Fibroblast of the conjunctiva (primary cell): ENCODE measurements around the gene GFOD1.
"Not testable (repeated sequence)": the region's sequence is repeated elsewhere in the genome, so short reads cannot be mapped to it uniquely, and the experiment has no call there.

Experiments used
- DNase-seq: peaks from one replicate; pipeline ENCODE4 v3.0.0-alpha.2; 2010; ENCODE audit warnings: low read depth

Gene GFOD1

DNA sequence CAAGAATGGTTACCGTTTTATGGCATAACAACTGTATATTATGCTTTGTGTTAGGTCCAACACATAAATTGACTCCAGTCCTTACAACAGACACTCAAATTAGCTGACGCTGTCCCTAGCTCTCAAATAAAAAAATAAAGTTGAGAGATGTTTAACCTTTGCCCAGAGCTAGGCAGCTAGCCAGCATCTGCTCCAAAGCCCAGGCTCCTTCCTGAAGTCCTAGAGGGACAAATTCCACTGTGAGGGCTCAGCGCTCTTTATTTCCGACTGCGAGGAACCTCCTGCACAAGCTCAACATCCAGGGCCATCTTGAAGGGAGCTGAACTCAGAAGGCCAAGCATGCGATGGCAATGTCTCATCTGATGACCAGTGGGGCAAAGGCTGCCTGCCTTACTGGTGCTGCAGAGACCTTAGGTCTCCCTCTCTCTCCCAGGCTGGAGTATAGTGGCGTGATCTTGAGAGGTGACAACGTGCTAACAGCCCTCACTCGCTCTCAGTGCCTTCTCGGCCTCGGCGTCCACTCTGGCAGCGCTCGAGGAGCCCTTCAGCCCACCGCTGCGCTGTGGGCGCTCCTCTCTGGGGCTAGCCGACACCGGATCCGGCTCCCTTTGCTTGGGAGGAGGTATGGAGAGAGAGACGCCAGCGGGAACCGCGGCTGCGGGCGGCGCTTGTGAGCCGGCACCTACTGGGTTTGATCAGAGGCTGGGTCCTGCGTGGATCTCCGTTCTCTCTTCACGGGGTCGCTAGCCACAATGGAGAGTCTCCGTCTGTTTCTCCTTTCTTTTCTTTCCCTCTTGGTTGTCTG lies 24.7 kb upstream of the GFOD1 start:
- no peak for DNase-seq

DNA sequence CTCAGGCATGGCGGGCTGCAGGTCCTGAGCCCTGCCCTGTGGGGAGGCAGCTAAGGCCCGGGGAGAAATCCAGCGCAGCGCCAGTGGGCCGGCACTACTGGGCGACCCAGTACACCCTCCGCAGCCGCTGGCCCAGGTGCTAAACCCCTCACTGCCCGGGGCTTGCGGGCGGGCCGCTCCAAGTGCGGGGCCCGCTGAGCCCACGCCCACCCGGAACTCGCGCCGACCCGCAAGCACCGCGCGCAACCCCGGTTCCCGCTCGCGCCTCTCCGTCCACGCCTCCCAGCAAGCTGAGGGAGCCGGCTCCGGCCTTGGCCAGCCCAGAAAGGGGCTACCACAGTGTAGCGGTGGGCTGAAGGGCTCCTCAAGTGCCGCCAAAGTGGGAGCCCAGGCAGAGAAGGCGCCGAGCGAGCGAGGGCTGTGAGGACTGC lies 23.8 kb upstream of the GFOD1 start:
- DNase-seq: not testable (repeated sequence)

DNA sequence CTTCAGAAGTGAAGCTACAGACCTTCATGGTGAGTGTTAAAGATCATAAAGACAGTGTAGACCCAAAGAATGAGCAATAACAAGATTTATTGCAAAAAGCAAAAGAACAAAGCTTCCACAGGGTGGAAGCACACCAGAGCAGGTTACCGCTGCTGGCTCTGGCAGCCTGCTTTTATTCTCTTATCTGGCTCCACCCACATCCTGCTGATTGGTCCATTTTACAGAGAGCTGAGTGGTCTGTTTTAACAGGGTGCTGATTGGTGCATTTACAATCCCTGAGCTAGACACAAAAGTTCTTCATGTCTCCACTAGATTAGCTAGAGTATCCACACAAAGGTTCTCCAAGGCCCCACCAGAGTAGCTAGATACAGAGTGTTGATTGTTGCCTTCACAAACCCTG lies 23.0 kb upstream of the GFOD1 start:
- not testable (repeated sequence) for DNase-seq

DNA sequence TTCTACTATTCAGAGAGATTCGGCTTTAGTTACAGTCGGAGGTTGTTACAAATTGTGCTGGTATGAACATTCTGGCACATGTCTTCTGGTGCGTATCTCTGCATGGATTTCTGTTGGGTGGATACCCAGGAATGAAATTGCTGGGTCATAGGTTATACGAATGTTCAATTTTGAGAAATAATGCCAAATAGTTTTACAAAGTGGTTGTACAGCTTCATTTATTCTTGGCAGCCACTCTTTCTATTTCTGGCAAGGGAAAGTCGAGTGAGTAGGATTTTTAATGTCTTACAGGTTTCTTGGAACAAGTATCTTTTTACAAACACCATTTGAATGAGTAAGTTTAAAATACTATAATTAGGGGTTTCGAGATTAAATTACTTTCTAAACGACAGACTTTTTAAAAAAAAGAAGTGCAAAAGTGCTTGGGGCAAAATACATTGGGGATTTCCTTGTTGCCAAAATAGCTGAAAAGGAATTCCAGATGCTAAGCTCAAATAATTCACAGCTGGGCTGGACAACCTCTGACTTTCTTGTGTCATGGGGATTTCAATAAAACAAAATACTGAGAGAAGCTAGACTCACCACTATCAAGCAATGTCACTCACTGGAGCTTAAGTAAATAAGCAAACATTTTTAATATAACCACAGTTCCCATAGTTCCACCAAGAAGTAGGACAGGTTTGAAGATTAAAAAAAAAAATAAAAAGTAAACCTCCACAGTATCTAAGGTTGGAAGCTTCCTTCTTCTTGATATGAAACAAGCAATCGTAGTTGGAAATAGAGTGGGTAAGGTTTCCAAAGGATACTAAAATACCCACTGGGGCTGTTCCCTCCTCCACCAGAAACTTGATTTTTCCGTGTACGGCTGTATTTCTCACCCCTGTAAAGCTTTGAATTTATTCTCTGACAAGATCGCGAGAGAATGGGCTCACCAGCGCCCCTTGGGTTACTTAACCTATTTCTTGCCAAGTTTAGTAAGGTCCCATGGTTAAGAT lies 21.6 kb upstream of the GFOD1 start:
- peak; percentile 96 for DNase-seq

DNA sequence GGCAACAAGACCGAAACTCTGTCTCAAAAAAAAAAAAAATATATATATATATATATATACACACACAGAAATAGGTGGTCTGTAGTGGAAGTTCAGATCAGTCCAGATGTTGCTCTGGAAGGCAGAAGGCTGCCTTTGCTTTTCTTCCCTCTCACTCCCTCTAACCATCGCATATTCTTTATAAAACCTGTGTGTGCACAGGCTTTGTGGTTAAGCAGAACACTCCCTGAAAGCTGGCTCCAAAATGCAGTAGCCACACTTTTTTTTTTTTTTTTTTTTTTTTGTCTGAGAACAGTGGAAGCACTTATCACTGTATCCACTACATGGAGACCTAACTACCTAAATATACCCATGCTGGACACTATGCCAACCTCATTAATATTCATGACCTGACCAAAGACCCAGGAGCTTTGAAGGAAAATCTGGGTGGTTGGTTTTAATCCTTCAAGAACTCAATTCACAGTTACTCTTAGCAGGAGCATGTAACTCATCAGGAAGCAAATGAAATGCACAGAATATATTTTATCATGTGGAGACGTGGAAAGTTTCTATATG lies 20.0 kb upstream of the GFOD1 start:
- no peak for DNase-seq

DNA sequence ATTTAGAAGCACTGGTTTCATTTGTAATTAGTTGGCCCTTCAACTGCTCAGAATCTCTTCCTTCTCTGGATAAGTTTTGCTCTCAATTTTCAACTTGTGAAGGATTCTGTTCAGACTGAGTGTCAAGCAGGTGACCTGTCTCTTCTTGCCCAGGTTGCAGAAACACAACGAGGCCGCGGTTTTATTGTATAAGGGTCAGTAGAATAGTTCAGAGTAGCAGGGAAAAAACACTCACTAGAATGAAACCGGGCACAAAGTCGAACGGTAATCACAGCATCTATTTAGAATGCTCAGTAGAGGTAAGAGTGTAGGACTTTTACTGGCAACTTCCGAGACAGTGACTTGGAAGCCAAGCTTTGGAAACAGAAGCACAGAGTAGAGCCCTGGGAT lies 17.9 kb upstream of the GFOD1 start:
- no peak for DNase-seq

DNA sequence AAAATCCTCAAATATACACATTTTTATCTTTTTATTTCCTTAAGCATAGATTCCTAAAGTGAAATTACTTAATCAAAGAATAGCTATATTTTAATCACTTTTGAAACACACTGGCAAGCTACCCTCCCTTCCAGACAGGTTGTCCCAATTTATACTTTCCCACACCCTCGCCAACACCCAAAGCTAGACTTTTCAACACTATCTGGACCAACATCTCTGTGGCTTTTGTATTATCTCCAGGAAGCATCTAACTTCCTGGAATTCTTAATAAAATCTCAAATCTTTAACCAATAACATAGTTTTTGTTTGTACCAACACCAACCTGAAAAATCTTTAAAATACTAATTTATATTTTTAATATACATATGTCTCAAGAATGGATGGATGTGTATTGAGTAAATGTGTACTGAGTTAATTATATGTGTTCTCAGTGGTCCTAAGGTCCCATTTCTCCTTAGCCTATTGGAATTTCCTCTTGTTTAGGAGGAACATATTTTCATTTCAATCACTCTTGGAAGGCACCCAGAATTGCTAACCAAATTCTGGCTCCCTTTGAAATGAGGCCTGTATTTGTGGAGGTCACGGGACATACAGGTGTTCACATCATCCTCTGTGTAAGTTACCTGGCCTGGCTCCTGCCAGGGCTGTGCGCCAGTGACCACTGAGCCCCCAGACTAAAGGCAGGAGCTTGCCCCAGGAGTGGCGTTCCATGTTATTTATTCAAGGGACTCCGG lies 17.4 kb upstream of the GFOD1 start:
- no peak for DNase-seq

DNA sequence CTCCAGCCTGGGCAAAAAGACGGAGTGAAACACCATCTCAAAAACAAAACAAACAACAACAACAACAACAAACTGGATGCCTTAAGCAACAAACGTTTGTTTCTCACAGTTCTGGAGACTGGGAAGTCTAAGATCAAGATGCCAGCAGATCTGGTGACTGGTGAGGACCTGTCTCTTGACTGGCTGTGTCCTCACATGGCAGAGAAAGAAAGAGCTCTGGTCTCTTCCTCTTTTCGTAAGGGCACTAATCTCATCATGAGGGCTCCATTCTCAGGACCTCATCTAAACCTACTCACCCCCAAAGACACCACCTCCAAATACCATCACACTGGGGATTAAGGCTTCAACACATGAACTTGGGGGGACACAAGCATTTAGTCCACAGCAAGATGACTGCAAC lies 13.5 kb upstream of the GFOD1 start:
- DNase-seq: no peak

DNA sequence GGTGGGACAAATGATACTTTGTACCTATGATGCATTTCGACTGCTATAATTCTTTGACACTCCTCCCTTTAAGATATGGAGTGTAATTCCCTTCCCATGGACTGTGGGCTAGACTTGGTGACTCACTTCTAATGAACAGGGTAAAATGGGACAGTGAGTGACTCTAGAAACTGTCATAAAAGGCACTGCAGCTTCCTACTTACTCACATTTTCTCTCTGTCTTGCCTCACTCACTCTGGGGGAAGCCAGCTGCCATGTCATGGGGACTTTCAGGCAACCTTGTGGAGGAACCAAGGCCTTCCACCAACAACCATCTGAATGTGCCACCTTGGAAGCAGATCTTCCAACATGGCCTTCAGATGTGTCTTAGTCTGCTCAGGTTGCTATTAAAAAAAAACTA lies 12.9 kb upstream of the GFOD1 start:
- no peak for DNase-seq

DNA sequence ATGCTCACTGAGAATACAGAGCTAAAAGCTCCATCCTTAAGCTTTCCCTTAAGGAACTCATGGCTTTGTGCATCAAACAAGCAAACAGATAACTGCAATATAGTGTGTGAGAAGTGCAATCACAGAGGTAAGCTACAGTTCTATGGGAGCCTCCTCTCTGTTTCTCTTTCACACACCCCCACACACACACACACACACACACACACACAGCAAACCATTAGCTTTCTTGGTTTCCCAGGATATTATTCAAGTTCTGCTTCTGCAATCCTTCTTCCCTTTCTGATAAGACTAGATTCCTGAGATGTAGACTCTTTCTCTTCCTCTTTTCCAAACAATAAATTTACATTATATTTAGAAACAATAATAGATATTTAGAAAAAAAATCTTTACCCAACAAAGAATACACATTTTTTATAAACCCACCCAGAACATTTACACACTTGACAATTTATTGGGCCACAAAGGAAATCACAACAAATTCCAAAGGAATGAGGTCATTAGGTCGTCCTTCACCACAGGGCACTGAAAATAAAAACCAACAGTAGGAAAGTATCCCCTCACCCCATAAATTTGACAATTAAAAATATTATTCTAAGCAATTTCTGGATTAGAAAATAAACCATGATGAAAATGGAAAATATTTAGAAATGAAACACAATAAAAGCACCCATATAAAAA lies 9.3 kb upstream of the GFOD1 start:
- no peak for DNase-seq

DNA sequence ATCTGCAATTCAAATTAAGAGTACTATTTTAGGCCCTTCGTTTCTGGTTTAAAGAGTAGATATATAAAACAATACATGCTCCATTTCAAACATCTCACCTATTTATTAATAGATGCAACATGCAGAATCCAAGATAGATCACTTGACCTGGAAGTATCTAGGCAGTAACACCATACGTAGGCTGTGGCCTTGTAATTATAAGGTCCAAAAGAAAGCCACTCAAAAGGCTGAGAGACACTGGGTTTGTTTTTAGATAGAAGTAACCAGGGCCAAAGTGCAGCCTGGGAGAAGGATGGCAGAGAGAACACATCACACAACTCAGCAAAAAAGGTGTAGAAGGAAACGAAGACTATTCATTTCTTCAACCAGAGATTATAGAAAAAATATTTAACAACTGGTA lies 8.4 kb upstream of the GFOD1 start:
- DNase-seq: no peak

DNA sequence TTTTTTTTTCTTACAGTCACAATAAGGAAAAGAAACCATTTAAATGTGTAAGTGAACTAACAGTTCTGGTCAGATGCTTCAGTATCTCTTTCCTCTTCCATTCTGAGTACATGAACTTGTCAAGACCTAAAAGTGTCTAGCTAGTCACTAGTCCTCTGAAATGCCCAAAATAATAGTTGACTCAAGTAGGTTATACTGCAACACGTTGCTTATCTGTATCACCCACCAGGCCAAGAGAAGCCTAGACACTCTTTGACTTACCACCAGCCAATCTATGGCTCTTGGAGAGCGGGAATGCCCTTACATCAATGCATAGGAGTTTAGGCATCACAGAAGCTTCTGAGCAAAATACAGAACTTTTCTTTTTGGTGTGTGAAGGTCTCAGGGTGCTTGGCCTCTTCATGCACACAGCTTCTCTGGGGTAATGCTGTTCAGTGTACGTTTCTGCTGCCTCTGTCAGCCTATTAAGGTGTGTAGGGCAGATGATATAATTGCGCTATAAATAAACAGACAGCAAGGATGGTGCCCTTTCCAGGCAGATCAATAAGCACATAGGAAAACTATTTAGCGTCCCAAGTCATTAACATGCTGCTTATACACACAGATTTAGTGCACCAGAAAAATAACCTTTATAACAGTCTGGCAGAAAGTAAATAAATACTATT lies 7.8 kb upstream of the GFOD1 start:
- DNase-seq: no peak

DNA sequence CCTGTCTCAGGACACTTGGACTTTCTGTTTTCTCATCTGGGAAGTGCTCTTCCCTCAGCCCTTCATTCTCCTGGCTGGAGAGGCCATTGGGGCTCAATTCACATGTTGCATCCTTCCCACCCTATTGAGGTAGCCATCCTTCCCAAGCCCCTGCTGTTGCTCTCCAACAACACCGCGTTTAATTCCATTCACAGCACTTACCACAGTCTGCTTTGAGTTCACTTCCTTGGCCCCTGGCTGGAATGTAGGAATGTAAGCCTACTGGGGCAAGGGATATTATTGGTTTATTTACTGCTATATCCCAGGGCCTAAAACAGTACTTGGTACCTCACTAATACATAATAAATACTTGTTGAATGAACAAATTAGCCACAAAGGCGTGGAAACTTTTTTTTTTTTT lies 6.7 kb upstream of the GFOD1 start:
- DNase-seq: no peak

DNA sequence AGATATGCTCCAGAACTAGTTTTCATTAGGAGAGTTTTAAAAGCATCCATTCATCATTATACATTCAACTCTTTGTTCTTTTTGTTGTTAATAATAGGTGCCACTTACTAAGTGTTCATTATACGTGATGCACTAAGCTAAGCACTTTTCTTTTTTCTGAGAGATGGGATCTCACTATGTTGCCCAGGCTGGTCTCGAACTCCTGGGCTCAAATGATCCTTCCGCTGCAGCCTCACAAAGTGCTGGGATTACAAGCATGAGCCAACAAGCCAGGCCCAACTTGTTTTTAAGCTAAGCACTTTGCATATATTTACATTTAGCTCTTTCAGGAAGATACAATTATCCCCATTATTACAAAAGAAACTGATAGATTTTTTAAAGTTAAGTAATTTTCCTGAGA lies 5.7 kb upstream of the GFOD1 start:
- DNase-seq: no peak

DNA sequence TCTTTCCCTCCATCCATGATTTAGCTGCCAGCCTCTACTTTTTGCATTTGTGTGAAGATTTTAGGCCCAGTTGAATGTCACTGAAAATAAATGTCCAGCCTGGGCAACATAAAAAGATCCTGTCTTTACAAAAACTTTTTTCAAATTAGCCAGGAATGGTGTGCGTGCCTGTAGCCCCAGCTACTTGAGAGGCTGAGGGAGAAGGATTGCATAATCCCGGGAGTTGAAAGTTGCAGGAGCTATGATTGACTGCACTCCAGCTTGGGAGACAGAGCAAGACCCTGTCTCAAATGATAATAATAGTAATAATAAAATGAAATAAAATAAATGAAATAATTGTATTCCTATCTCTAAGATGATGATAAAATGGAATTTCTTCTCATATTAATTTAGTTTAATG lies 5.0 kb upstream of the GFOD1 start:
- no peak for DNase-seq

DNA sequence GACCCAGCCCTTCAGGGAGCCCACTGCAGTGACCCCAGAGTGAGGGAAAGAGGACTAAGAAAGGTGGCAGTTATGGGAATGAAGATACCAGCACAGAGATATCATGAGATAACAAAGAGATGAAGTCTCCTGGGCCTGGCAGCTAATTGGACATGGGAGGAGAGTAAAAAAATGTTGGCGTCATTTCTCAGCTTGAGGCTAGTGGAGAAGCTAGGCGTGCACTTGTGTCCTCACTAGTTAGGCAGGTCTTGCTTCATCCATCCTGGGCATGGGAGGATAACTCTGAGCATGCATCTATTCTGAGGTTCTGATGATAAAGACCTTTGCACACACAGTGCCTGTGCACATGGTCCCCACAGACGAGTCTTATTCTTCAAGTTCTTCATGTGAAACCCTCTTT lies 4.1 kb upstream of the GFOD1 start:
- DNase-seq: no peak

DNA sequence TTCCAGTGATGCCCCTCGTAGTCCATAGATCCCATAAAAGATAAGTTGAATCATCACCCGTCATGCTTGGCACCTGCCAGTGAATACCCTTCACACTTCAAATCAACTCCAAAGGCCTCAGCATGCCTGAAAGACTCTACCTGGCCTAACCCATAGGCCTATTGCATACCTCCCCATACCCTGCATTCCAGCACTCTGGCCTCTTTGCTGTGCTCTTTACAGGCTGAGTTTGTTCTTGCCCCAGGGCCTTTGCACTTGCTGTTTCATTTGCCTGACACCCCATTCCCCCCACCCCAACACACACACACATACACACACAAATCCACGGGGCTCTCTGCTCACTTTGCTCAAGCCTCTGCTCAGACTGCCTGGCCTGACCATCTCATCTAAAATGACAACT lies 3.0 kb upstream of the GFOD1 start:
- no peak for DNase-seq

DNA sequence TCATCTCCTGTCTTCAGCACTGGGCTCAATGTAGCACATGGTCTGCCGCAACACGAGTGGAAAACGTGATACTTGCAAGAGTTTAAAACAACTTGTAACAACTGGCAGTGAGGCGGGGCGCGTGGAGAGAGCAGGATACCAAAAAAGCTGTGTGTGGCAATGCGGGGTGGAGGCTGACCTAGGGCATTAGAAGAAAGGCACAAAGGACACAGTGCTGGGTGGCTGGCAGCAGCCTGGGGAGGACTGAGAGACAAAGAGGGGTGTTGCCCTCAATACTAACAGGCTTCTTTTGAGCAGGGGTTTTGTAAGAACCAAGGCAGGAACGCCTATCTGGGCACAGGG lies 1.5 kb upstream of the GFOD1 start:
- no peak for DNase-seq

DNA sequence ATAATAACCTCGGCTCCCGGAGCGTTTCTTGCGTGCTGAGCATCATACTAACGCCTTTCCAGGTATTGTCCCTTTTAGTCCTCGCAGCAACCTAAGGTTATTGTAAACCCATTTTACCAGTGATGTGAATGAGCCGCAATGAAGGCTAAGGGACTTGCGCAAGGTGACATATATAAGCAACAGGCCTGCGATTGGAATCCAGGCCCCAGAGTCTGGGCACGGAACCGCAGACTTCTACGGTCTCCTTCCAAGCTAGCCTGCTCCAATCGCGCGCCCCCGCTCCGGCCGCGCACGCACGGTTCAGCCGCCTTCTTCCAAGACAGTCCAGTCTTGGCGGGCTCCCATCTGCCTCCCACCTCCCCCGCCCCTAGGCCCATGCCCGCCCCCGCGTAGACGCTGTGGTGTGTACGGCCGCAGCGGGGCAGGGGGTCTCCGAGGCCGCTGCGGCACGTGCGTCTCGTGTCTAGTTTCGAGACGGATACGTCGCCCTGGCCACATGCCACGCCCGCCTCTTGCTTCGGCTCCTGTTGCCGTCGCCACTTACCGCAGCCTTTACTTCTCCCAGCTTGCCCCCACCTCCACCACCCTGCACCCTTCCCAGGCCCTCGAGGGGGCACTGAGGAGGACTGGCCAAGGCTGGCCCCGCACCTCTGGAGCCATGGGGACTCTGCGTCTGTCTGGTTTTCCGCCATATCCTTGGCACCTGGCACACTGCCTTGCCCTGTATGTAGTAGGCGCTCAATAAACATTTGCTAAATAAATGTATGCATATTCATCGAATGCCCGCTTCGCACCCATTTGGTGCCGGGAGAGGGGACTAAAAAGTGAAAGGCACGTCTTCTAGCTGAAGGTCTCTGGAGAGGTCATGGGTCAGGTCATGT lies 855 bp upstream of the GFOD1 start:
- DNase-seq: no peak

DNA sequence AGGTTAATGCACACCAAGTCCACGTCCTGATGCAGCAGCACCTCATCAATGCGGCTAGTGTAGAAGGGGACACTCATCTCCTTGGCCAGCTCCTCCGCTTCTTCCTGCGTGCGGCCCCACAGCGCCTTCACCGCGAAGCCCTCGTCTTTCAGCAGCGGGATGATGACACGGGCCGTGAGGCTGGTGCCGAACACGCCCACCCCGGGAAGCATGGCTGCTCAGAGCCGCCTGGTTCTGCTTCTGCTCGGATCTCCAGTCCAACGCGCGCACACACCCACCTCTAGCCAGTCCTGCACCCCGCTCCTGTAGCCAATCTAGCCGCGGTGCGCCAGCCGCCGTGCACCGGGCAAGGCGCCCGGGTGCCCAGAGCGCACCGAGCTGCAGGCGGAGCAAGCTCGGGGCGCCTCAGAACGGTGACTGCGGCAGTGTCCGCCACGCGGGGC lies 700 bp downstream of the GFOD1 start:
- DNase-seq: no peak
